A172 (cell line): ENCODE results near the gene ANO5. TPM values are rescaled to one million over a fixed set of nuclear protein-coding genes. Genes with fewer than 3 reads are reported as not detected.

Experiments used
- DNase-seq: peaks from one replicate; pipeline ENCODE4 v3.0.0-alpha.2; 2015; ENCODE audit warnings: low spot score
- total RNA-seq: library from RNA; depleted of rRNA; stranded (reverse); fragments of >200 nt; shearing (Covaris generic); gene quantifications from 2 replicates; pipeline ENCODE4 v1.2.3, GENCODE V29; 2014; rRNA removed

ANO5 gene
- total RNA-seq, 1 experiment from 2014 or later = 0.02 TPM

GRCh38 chr11:22331771-22332170, 138.9 kb downstream of the ANO5 start:
- DNase-seq = no peak

Other genes starting within 250 kb of the ANO5 start
- gene SLC17A6, start 145.3 kb downstream of the ANO5 start, total RNA-seq = not detected in 2 replicates